Mucosa of rectum (tissue), 2 donors: Measurements from ENCODE around the gene SLFN14.

Experiments
- H3K27ac ChIP-seq, 2 donors: one replicate each; pipeline ENCODE4 v1.7.0; 2013; ENCODE audit warnings: inconsistent platforms in 2 of 2, low read depth in 2 of 2, low read length in 2 of 2
- H3K27me3 ChIP-seq, 2 donors: one replicate each; pipeline ENCODE4 v1.7.0; 2013; ENCODE audit warnings: low read length in 2 of 2; ENCODE audit not compliant: control insufficient read depth in 2 of 2, insufficient read depth in 2 of 2
- H3K36me3 ChIP-seq, 2 donors: one replicate each; pipeline ENCODE4 v1.7.0; 2013; ENCODE audit warnings: low read length in 2 of 2; ENCODE audit not compliant: control insufficient read depth in 2 of 2, insufficient read depth in 2 of 2
- H3K4me1 ChIP-seq, 2 donors: one replicate each; pipeline ENCODE4 v1.7.0; 2013; ENCODE audit warnings: low read length in 2 of 2, mild to moderate bottlenecking in 1 of 2; ENCODE audit not compliant: control insufficient read depth in 2 of 2, insufficient read depth in 2 of 2
- H3K4me3 ChIP-seq, 2 donors: one replicate each; pipeline ENCODE4 v1.7.0; 2013; ENCODE audit warnings: low read length in 2 of 2
- H3K9ac ChIP-seq, 2 donors: one replicate each; pipeline ENCODE4 v1.7.0; 2013; ENCODE audit warnings: low read length in 2 of 2, low read depth in 1 of 2, mild to moderate bottlenecking in 1 of 2
- H3K9me3 ChIP-seq, 2 donors: one replicate each; pipeline ENCODE4 v1.7.0; 2013; ENCODE audit warnings: low read length in 2 of 2; ENCODE audit not compliant: control insufficient read depth in 2 of 2
- donor health status: healthy.
- donor health status: Normal muscosa, but diverticular disease.

SLFN14 gene

GRCh38 chr17:35560703-35561102 is at the start of gene SLFN14:
Gene SLFN14 (minus strand): TSS chr17:35560819. CDS start chr17:35558062, 2,757 bp downstream.
- Histone ChIP-seq H3K36me3 (no peaks in the 10 kb centered on the region), H3K9me3 (no peaks in the 10 kb centered on the region), H3K4me1 (no peaks in the 10 kb centered on the region), H3K9ac (no peak within 1 kb of the TSS), H3K27ac (no peak within 1 kb of the TSS), H3K4me3 (no peak within 1 kb of the TSS), H3K27me3 (peaks cover 0 to 8% of the 10 kb centered on the region in 2 donors)

- Histone ChIP-seq H3K36me3 (peaks cover 45% of the 10 kb centered on the region in 2 donors), H3K4me1 (no peaks in the 10 kb centered on the region), H3K9ac (no peak overlapping the region), H3K9me3 (no peaks in the 10 kb centered on the region), H3K27ac (no peak overlapping the region), H3K4me3 (no peak overlapping the region), H3K27me3 (no peaks in the 10 kb centered on the region)
Observed at GRCh38 chr17:35609831-35610230, 49.2 kb upstream of the SLFN14 start.

GRCh38 chr17:35607239-35607847 is 46.7 kb upstream of the SLFN14 start:
- Histone ChIP-seq H3K9ac (no peak overlapping the region), H3K27me3 (no peaks in the 10 kb centered on the region), H3K27ac (no peak overlapping the region), H3K4me1 (no peaks in the 10 kb centered on the region), H3K4me3 (no peak overlapping the region), H3K36me3 (peaks cover 45 to 51% of the 10 kb centered on the region in 2 donors), H3K9me3 (no peaks in the 10 kb centered on the region)

DNA sequence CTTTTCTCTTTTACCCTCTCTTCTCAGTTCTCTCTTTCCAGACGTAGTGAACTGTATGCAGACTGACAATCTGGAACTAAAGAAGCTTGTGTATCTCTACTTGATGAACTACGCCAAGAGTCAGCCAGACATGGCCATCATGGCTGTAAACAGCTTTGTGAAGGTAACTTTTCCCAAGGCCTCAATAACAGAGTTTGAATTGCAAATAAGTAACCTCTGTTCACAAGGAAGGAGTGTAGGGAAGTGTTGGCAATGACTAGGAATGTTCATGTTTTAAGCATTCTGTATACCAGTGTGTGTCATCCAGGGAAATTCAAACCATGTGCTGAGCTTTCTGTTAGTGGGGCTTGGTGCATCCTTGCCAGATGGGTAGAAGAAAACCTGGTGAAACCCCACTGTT is 45.1 kb upstream of the SLFN14 start:
- no peaks in the 10 kb centered on the region for H3K27me3 ChIP-seq
- H3K27ac ChIP-seq = no peak overlapping the region
- H3K9ac ChIP-seq = no peak overlapping the region
- H3K4me3 ChIP-seq = no peak overlapping the region
- H3K36me3 ChIP-seq = peaks cover 43 to 49% of the 10 kb centered on the region in 2 donors
- H3K9me3 ChIP-seq = no peaks in the 10 kb centered on the region
- H3K4me1 ChIP-seq = no peaks in the 10 kb centered on the region

DNA sequence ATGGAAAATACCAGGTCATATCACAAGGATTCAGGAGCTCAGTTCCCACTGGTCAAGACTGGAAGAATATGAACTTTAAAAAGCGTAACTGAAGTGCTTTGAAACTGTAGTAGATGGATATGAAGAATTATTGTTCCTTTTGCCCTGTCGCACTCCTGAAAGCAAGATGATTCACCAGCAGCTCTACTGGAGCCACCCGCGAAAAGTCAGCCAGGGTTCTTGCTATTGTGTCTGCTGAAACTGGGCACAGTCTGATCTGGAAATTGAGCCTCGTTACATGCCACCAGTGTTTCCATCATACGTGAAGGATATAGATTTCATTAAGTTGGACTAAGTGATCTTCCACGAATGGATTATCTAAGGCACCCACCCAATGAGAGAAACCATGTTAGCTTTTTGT is 43.1 kb upstream of the SLFN14 start:
- no peak overlapping the region for H3K27ac ChIP-seq
- no peaks in the 10 kb centered on the region for H3K9me3 ChIP-seq
- no peak overlapping the region for H3K9ac ChIP-seq
- no peaks in the 10 kb centered on the region for H3K27me3 ChIP-seq
- H3K4me1 ChIP-seq = no peaks in the 10 kb centered on the region
- peaks cover 40 to 43% of the 10 kb centered on the region in 2 donors for H3K36me3 ChIP-seq
- H3K4me3 ChIP-seq = no peak overlapping the region

- Histone ChIP-seq H3K27me3 (no peaks in the 10 kb centered on the region), H3K4me3 (no peak overlapping the region), H3K4me1 (no peaks in the 10 kb centered on the region), H3K27ac (no peak overlapping the region), H3K36me3 (peaks cover 31 to 41% of the 10 kb centered on the region in 2 donors), H3K9ac (no peak overlapping the region), H3K9me3 (no peaks in the 10 kb centered on the region)
Observed at GRCh38 chr17:35597604-35598003, 37.0 kb upstream of the SLFN14 start.

DNA sequence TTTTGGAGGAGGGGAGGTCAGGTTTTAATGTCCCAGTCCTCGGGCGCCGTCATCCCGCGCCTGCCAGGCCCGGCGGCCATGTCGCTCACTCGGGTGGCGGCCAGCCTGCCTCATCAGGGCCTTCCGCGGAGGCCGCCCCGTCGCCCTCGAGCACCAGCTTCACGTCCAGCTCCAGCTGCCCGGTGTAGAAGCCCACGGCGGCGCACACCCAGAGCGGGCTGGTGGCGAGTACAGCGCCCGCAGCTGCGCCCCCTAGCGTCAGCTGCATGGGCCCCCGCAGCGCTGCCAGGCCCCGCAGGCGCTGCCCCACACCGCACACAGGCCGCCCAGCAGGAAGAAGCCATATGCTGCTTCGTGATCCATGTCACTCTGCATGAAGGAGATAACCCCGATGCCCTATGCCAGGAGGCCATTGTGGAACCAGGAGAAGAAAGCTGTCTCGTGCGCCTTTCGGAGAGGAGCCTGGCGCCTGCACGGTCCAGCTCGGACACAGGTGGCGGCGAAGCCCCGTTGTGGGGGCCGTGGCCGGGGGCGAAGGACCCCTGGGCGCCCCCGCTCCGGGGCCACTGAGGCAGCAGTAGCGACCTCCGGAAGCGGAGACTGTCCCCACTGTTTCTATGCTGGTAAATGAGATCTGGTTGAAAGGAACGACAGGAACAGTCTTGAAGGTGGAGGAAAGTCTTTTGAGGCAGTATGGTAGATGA is 36.1 kb upstream of the SLFN14 start:
- Histone ChIP-seq H3K27ac (no peak overlapping the region), H3K36me3 (peaks cover 29 to 41% of the 10 kb centered on the region in 2 donors), H3K9ac (no peak overlapping the region), H3K4me3 (no peak overlapping the region), H3K9me3 (no peaks in the 10 kb centered on the region), H3K4me1 (no peaks in the 10 kb centered on the region), H3K27me3 (no peaks in the 10 kb centered on the region)

DNA sequence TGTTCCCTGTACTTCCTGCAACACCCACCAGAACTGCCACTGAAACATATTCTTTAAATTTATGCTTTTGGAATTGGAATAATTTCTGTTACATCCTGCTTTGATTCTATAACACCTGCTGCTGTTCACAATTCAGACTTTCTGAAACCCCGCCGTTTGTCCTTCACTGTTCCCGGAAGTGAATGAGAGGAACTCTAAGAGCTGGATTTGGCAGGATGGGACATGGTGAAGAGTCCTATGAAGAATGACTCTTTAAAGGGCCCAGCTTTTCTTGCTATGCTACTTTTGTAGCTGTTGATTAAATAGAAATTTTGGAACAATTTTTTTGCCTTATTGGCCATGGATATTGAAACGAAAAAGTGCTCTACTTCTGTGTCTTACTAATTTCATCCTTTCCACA is 35.5 kb upstream of the SLFN14 start:
- peaks cover 29 to 38% of the 10 kb centered on the region in 2 donors for H3K36me3 ChIP-seq

DNA sequence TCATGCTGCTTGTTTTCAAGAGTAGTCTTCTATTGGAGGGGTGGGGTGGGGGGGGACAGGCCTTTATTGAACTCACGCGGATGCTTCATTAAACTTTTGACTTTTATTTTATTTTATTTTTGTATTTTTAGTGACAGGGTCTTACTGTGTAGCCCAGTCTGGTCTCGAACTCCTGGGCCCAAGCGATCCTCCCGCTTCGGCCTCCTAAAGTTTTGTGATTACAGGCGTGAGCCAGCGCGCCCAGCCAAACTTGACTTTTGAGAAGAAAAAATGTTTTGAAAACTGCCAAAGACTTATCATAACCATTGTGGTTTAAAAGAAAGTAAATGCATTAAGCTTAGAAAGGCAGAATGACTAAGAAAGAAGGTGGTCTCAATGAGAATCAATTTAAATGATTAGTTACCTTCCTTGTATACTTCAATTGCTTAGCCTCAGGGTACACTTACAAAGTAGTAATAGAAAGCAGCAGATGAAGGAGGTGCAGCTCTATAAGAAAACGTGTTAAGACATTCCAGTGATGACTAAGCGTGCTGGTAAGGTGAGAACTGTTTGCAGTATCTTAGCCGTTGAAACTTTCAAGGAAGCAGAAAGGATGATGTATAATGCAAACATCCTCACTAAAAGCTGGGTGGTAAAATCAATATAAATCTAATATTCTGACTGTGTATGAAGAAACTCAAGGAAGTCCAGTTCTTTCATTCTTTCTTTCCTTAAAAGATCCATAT is 27.7 kb upstream of the SLFN14 start:
- Histone ChIP-seq H3K36me3 (no peaks in the 10 kb centered on the region), H3K27me3 (no peaks in the 10 kb centered on the region), H3K4me3 (peak overlapping the region; percentile 88 to 100), H3K27ac (peak overlapping the region in 1 of 2 donors; percentile 93), H3K9ac (peak overlapping the region in 1 of 2 donors; percentile 89), H3K9me3 (no peaks in the 10 kb centered on the region), H3K4me1 (peaks cover 14 to 16% of the 10 kb centered on the region in 2 donors)

More for the DNA sequence above, 35.5 kb upstream of the SLFN14 start:
- Histone ChIP-seq H3K9me3 (no peaks in the 10 kb centered on the region), H3K9ac (no peak overlapping the region), H3K4me1 (no peaks in the 10 kb centered on the region), H3K27ac (no peak overlapping the region), H3K4me3 (no peak overlapping the region), H3K27me3 (no peaks in the 10 kb centered on the region)
